ENCODE results near the gene MSH2.
"Not testable (repeated sequence)": the region's sequence is repeated elsewhere in the genome, so short reads cannot be mapped to it uniquely, and the experiment has no call there.

The MSH2 gene

GRCh38 chr2:47402805-47403608, at the start of gene MSH2:
Gene MSH2, plus strand, starts transcription at chr2:47403156. Its CDS starts 36 bp downstream, at chr2:47403192.
- DNase-seq, result peak; percentile 91

GRCh38 chr2:47354013-47354847, 48.7 kb upstream of the MSH2 start:
- no peak for DNase-seq

DNA sequence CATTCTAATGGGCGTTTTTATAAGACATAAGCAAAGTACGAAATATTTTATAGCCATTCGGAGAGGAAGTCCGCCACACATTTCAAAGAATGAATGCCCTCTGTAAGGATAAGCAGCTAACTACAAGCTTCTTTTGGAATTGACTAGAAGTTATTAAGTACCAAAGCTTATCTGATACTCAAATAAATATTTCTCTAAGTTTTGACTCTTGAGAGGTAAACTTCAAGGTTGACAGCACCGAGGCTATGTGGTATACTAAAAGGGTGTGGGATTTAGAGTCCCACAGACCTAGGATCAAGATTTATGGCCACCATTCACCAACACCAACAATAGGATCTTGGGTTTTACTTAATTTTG, 48.1 kb upstream of the MSH2 start:
- DNase-seq, result no peak

DNA sequence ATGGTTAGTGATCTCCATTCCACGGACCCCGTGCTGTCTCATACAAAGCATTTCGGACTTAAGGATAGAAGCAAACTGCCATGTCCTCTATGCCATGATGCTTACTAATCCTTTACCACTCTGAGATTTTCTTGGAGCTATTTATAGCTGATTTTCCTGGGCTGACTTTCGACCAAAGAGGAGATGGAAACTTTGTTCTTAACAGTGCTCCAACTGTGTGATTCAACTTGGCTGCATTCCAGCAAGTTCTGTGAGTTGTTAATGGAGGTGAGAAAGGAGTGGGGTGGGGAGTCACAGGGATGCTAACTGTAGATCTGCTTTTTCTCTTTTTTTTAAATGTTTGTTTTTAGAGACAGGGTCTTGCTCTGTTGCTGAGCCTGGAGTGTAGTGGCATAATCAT, 45.5 kb upstream of the MSH2 start:
- DNase-seq, result no peak

GRCh38 chr2:47359375-47359868, 43.5 kb upstream of the MSH2 start:
- DNase-seq, result no peak

DNA sequence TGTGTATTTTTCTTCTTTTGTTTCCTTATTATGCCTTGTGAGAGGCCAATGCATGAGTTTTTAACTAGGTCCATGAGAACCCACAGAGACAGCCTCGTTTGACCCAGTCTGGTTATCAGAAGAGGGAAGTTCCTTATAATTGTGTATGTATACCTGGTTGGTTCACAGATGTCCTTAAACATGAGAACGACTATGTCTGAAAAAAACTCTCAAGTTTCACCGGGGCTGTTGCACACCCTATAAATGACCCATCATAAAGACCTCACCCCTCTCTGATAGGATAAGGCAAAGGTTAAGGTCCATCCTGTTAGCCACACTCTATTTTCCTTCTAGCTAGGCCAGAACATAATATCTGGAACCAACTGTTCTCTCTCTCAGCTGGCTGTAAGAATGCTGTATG, 42.7 kb upstream of the MSH2 start:
- no peak for DNase-seq

DNA sequence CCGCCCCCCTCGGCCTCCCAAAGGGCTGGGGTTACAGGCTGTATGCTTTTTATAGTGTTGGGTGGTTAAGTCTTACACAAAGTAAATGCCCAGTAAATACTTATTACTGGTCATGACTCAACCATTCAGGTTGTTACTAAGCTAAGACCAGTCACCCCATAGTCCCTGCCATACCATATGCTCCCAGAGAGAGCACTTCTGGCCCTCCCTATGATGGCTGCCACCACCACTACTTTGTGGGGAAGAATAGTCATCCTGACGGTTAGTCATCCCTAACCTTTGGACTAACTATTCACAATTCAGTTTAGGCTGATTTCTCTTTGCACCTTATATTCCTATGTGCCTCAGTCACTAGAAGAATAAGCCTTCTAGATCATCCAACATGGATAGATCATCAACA, 42.0 kb upstream of the MSH2 start:
- DNase-seq, result no peak

DNA sequence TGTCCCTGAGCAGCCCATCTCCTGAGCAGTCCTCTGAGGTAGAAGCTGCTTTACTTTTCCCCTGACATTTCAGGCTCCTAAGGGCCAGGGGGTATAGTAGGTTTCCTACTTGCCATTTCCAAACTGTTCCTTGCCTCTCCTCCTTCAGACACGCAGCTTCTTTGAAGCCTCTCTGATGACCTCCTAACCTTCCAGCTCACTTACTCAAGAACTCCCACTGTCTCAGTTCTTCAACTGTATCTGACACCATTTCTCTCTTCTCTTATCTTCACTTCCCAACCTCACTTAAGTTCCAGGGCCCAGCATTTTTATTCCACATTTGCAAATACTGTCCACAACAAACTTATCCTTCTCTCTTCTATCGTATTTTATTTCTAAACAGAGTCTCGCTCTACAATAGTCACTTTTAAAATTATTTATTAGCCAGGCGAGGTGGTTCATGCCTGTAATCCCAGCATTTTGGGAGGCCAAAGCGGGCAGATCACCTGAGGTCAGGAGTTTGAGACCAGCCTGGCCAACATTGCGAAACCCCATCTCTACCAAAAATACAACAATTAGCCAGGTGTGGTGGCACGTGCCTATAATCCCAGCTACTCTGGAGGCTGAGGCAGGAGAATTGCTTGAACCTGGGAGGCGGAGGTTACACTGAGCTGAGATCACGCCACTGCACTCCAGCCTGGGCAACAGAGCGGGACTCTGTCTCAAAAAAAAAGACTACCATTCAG, 41.3 kb upstream of the MSH2 start:
- DNase-seq, result not testable (repeated sequence)

- DNase-seq, result no peak
Measured at GRCh38 chr2:47373747-47374146, 29.2 kb upstream of the MSH2 start.

DNA sequence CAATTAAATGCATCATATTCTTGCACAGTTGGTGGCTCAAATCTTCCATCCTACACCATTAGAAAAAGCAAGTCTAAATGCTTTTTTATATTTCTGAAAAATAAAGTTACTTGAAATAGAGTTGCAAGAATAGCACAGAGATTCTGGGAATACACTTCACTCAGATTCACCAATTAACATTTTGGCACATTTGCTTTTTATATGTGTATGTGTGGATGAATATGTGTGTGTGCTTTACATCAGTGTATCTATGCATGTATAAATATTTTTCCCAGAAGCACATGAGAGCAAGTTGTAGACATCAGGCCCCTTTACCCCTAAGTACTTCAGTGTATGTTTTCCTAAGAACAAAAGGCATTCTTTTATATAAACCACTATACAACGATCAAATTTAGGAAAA, 27.6 kb upstream of the MSH2 start:
- no peak for DNase-seq

- no peak for DNase-seq
Measured at GRCh38 chr2:47379384-47379783, 23.6 kb upstream of the MSH2 start.

GRCh38 chr2:47381408-47381807, 21.5 kb upstream of the MSH2 start:
- DNase-seq, result no peak

GRCh38 chr2:47386551-47386950, 16.4 kb upstream of the MSH2 start:
- no peak for DNase-seq

DNA sequence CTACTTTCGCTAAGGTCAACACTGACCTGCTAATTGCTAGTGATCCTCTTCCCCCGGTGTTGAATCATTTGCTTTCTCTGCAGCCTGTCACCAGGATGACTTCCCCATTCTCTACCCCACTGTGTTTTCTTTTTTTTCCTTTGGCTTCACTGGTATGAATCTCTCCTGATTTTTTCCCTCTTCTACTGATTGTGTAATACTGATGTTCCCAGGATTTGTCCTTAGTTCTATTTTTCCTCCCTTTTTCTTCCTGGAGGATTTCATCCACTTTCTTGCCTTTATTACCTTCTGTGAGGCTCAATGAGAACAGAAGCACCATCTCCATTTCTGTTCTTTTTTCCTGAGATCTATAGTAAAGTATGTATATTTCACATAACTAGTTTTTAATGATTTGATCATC, 14.1 kb upstream of the MSH2 start:
- DNase-seq, result no peak

DNA sequence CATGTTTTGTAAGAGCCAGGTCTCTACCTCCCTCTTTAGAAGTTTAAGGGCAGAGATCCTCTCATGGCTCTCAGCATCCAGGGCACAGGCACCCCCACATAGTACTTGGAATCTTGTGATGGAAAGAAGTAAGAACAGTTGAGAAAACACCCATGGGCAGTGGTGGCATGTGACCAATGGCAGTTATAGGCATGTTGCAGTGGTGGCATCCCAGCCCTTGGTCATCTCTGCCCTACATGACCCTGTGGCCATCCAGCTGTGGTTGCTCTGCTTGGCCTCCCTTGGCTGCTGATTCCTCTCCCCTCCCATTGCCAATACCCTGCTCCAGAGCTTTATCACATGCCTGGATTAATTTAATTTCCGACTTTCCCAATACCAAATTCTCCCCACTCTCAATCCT, 13.3 kb upstream of the MSH2 start:
- no peak for DNase-seq

DNA sequence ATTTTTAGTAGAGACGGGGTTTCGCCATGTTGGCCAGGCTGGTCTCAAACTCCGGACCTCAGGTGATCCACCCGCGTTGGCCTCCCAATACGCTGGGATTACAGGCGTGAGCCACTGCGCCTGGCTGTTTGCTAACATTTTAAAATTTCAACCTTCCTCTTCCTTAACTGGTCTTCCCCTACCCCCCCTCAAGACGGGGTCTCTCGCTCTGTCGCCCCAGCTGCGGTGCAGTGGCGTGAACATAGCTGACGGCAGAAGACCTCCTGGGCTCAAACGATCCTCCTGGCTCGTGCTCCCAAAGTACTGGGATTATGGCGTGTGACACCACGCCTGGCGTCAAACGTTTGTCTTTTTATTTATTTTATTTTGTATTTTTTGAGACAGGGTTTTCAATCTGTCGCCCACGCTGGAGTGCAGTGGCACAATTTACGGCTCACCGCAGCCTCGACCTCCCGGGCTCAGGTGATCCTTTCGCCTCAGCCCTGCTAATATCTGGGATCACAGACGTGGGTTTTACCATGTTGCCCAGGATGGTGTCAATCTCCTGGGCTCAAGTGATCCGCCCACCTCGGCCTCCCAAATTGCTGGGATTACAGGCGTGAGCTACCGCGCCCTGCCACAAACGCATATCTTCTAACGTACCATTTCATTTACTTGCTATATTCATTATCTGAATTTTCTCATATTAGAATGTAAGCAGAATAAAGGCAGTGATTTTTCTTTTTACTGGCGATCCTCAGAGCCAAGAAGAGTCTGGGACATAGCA, 984 bp upstream of the MSH2 start:
- no peak for DNase-seq

DNA sequence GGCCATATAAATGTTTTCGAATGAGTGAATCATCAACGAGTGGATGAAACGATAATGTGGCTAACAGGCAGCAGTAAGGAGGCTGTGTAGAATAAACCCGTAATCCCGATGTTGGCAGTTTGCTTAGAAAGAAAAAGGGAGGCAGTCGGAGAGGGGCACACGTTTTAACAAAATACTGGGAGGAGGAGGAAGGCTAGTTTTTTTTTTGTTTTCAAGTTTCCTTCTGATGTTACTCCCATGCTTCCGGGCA, 476 bp upstream of the MSH2 start:
- DNase-seq, result no peak

DNA sequence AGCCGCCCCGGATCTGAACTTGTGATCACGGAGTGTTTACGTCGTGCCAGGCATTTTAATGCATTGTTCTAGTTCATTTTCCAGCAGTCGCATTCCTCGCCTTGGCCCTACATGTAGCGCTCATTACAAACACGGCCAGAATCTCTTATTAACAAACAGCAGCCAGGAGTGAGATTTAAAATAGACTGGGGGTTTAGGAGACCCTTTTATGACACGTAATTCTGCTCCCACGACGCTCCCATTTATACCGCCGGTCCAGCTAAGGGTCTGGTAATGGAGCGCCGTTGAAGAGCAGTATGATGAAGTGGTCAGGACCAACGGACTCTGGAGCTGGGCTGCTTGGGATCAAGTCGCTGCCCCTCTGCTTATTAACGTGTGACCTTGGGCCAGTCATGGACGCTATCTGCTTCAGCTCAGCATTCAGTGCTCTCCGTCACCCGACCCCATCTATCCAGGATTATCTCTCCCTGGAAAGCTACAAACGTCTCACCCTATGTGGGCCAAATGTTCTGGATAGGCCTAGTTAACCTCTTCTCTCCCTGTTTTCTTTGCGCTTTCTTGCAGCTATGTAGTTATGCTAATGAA, 745 bp downstream of the MSH2 start:
- no peak for DNase-seq

GRCh38 chr2:47404356-47404755, 1.4 kb downstream of the MSH2 start:
- DNase-seq, result no peak

DNA sequence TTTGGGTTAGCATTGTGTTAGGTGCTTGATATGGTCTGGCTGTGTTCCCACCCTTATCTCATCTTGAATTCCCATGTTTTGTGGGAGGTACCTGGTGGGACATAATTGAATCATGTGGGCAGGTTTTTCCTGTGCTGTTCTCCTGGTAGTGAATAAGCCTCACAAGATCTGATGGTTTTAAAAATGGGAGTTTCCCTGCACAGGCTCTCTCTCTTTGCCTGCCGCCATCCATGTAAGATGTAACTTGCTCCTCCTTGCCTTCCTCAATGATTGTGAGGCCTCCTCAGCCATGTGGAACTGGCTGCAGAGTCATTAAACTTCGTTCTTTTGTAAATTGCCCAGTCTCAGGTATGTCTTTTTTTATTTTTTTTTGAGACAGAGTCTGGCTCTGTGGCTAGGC, 2.8 kb downstream of the MSH2 start:
- DNase-seq, result no peak

GRCh38 chr2:47406649-47407330, 3.8 kb downstream of the MSH2 start:
- not testable (repeated sequence) for DNase-seq

- not testable (repeated sequence) for DNase-seq
Measured at GRCh38 chr2:47407976-47408375, 5.0 kb downstream of the MSH2 start.

Measured in activated CD8-positive, alpha-beta memory T cell treated with anti-CD3 and anti-CD28 coated beads, Interleukin-2, amount 50 U/mL, for 4 hours (primary cell).